Fibroblast of skin of back (primary cell): ENCODE results near the gene ELMO2.
A peak's percentile ranks its signal among the peaks of the same experiment; 100 is the strongest.

Experiments
- DNase-seq: peaks from one replicate; pipeline ENCODE4 v3.0.0-alpha.2; 2013

ELMO2 gene

GRCh38 chr20:46330831-46331371 is 75.5 kb downstream of the ELMO2 start:
- DNase-seq, result no peak

GRCh38 chr20:46330072-46330763 is 76.2 kb downstream of the ELMO2 start:
- no peak for DNase-seq

GRCh38 chr20:46328200-46328882 is 78.1 kb downstream of the ELMO2 start:
- no peak for DNase-seq

GRCh38 chr20:46327557-46327956 is 78.9 kb downstream of the ELMO2 start:
- DNase-seq, result no peak

- DNase-seq, result no peak
Measured at GRCh38 chr20:46325789-46326188, 80.6 kb downstream of the ELMO2 start.

GRCh38 chr20:46324960-46325703 is 81.3 kb downstream of the ELMO2 start:
- DNase-seq, result peak; percentile 6

- DNase-seq, result no peak
Measured at GRCh38 chr20:46324379-46324778, 82.0 kb downstream of the ELMO2 start.

GRCh38 chr20:46323557-46323956 is 82.9 kb downstream of the ELMO2 start:
- no peak for DNase-seq

GRCh38 chr20:46322641-46323040 is 83.8 kb downstream of the ELMO2 start:
- no peak for DNase-seq

GRCh38 chr20:46317685-46318177 is 88.7 kb downstream of the ELMO2 start:
- no peak for DNase-seq

GRCh38 chr20:46316984-46317684 is 89.3 kb downstream of the ELMO2 start:
- no peak for DNase-seq
